BE2C (cell line): ENCODE measurements around the gene LRTM2.

Source experiments
- DNase-seq: peaks from one replicate; pipeline ENCODE4 v3.0.0-alpha.2; 2020
- H3K27me3 ChIP-seq: fragments of 250-450 bp; sonication (Bioruptor Pico); 2 replicates; pipeline ENCODE4 v1.5.1; 2020; ENCODE audit warnings: mild to moderate bottlenecking
- H3K36me3 ChIP-seq: fragments of 250-450 bp; sonication (Bioruptor Pico); 2 replicates; pipeline ENCODE4 v1.5.1; 2020; ENCODE audit warnings: mild to moderate bottlenecking
- H3K4me1 ChIP-seq: fragments of 250-450 bp; sonication (Bioruptor Pico); 2 replicates; pipeline ENCODE4 v1.5.1; 2020
- H3K4me3 ChIP-seq: 2 replicates; pipeline ENCODE4 v1.5.1; 2011; ENCODE audit warnings: low read depth, low read length
- H3K9me3 ChIP-seq: fragments of 250-450 bp; sonication (Bioruptor Pico); 2 replicates; pipeline ENCODE4 v1.5.1; 2020
- CTCF ChIP-seq: IDR thresholded peaks from 2 replicates; pipeline ENCODE4 v1.5.1; 2012; ENCODE audit warnings: mild to moderate bottlenecking, low read depth, low read length

LRTM2 gene

GRCh38 chr12:1809591-1810190, 10.7 kb upstream of the LRTM2 start:
- Histone ChIP-seq H3K4me3 (no peak overlapping the region), H3K4me1 (no peaks in the 10 kb centered on the region; the same call in 1 of the 2 replicates), H3K36me3 (no peaks in the 10 kb centered on the region), H3K27me3 (no peaks in the 10 kb centered on the region), H3K9me3 (no peaks in the 10 kb centered on the region)
- DNase-seq, result no peak
- no peak for TF ChIP-seq CTCF

- no peaks in the 10 kb centered on the region for H3K4me1 ChIP-seq
- H3K4me3 ChIP-seq, result no peak overlapping the region
- H3K36me3 ChIP-seq, result no peaks in the 10 kb centered on the region
- no peak for DNase-seq
- no peaks in the 10 kb centered on the region for H3K27me3 ChIP-seq
- TF ChIP-seq CTCF, result no peak
- H3K9me3 ChIP-seq, result no peaks in the 10 kb centered on the region
Observed at GRCh38 chr12:1810201-1810930, 10.0 kb upstream of the LRTM2 start.

GRCh38 chr12:1810931-1811280, 9.5 kb upstream of the LRTM2 start:
- Histone ChIP-seq H3K4me3 (no peak overlapping the region), H3K4me1 (no peaks in the 10 kb centered on the region), H3K9me3 (no peaks in the 10 kb centered on the region), H3K27me3 (no peaks in the 10 kb centered on the region), H3K36me3 (no peaks in the 10 kb centered on the region)
- DNase-seq, result no peak
- no peak for TF ChIP-seq CTCF

GRCh38 chr12:1811281-1811947, 9.0 kb upstream of the LRTM2 start:
- Histone ChIP-seq H3K27me3 (no peaks in the 10 kb centered on the region), H3K9me3 (no peaks in the 10 kb centered on the region), H3K4me1 (no peaks in the 10 kb centered on the region), H3K4me3 (no peak overlapping the region), H3K36me3 (no peaks in the 10 kb centered on the region)
- DNase-seq, result no peak
- no peak for TF ChIP-seq CTCF

GRCh38 chr12:1811948-1812291, 8.4 kb upstream of the LRTM2 start:
- Histone ChIP-seq H3K36me3 (no peaks in the 10 kb centered on the region), H3K27me3 (no peaks in the 10 kb centered on the region), H3K9me3 (no peaks in the 10 kb centered on the region), H3K4me3 (no peak overlapping the region), H3K4me1 (no peaks in the 10 kb centered on the region)
- DNase-seq, result no peak
- TF ChIP-seq CTCF, result no peak
